Measurements from ENCODE around the gene ARHGAP19.

ARHGAP19 gene

GRCh38 chr10:97336942-97337831 is 44.8 kb upstream of the ARHGAP19 start (continued):
- no peak for TF ChIP-seq SETDB1 (IDR thresholded peaks at IDR 0.05; ENCODE audit: insufficient read length, low read length)

DNA sequence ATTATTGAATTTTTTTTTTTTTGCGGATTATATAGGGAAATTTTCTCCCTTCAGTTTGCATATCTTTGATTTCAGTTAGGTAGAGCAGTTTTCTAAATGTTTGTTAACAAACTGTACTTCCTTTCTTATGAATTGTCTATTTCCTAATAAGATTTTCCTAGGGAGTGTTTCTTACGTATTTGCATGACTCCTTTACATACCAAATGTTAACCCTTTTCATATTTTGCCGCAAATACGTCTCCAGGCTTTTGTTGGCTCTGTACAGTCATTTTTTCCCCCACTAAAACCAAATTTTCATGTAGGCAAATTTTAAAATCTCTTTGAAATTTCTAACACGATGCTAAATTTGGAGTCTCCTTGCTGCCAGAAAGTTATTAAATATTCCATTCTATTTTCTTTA is 44.0 kb upstream of the ARHGAP19 start:
- Histone ChIP-seq H3K4me3 (ENCODE audit: low read depth, low read length) (no peak overlapping the region), H3K27ac (ENCODE audit: extremely low read depth, low read depth, low read length) (no peak overlapping the region), H3K36me3 (ENCODE audit: control insufficient read depth in 2 of 2, insufficient read depth in 1 of 2, low read length in 2 of 2) (peaks cover 0 to under 1% of the 10 kb centered on the region in 2 experiments; a peak in 2 of 3 replicates), H3K9me3 (ENCODE audit: control insufficient read depth, insufficient read depth, low read depth, low read length) (no peaks in the 10 kb centered on the region), H3K4me1 (ENCODE audit: control insufficient read depth, insufficient read depth, low read length) (peaks cover 18% of the 10 kb centered on the region)
- CTCF ChIA-PET, result no interaction called here
- POLR2A ChIA-PET, result interaction anchor here (1.1 kb wide), 1 partner anchor 65 kb away, joined by 3 read pairs; the partner anchor contains the start of gene RRP12
- TF ChIP-seq ZNF571 (tag by site-specific recombination; IDR thresholded peaks at IDR 0.05) (no peak), ZNF174 (tag by site-specific recombination; IDR thresholded peaks at IDR 0.05) (no peak), ZSCAN16 (tag by site-specific recombination; IDR thresholded peaks at IDR 0.05) (no peak), ZNF777 (tag by site-specific recombination; IDR thresholded peaks at IDR 0.05; ENCODE audit: borderline replicate concordance) (no peak)

DNA sequence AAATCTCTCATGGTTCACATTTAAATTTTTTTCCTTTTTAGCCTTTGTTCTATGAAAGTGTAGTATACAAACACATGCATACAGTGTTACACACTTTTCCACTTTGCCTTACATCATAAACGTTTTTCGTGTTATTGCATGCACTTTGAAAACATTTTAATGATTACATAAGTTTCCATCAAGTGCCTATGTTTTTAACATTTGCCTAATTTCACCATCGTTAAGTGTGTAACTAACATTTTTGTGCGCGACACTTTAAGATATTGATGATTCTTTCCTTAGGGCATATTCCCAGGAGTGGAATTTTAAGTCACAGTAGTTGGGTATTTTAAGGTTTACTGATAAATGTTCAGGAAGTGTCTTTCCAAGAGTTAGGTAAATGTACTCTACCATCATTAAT is 43.6 kb upstream of the ARHGAP19 start:
- ChIA-PET POLR2A (no interaction called here), CTCF (no interaction called here)
- TF ChIP-seq, protein P1, sequence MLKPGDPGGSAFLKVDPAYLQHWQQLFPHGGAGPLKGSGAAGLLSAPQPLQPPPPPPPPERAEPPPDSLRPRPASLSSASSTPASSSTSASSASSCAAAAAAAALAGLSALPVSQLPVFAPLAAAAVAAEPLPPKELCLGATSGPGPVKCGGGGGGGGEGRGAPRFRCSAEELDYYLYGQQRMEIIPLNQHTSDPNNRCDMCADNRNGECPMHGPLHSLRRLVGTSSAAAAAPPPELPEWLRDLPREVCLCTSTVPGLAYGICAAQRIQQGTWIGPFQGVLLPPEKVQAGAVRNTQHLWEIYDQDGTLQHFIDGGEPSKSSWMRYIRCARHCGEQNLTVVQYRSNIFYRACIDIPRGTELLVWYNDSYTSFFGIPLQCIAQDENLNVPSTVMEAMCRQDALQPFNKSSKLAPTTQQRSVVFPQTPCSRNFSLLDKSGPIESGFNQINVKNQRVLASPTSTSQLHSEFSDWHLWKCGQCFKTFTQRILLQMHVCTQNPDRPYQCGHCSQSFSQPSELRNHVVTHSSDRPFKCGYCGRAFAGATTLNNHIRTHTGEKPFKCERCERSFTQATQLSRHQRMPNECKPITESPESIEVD (tag by site-specific recombination; IDR thresholded peaks at IDR 0.05), result peak; percentile 80
- TF ChIP-seq ZNF121 (tag by site-specific recombination; IDR thresholded peaks at IDR 0.05), result no peak
- no peak overlapping the region for H3K27ac ChIP-seq (ENCODE audit: extremely low read depth, low read depth, low read length)
- H3K9me3 ChIP-seq (ENCODE audit: control insufficient read depth, insufficient read depth, low read depth, low read length), result no peaks in the 10 kb centered on the region
- H3K4me1 ChIP-seq (ENCODE audit: control insufficient read depth, insufficient read depth, low read length), result peaks cover 18% of the 10 kb centered on the region
- peaks cover 0 to 4% of the 10 kb centered on the region in 2 experiments; a peak in 2 of 3 replicates for H3K36me3 ChIP-seq (ENCODE audit: control insufficient read depth in 2 of 2, insufficient read depth in 1 of 2, low read length in 2 of 2)
- H3K4me3 ChIP-seq (ENCODE audit: low read depth, low read length), result no peak overlapping the region

DNA sequence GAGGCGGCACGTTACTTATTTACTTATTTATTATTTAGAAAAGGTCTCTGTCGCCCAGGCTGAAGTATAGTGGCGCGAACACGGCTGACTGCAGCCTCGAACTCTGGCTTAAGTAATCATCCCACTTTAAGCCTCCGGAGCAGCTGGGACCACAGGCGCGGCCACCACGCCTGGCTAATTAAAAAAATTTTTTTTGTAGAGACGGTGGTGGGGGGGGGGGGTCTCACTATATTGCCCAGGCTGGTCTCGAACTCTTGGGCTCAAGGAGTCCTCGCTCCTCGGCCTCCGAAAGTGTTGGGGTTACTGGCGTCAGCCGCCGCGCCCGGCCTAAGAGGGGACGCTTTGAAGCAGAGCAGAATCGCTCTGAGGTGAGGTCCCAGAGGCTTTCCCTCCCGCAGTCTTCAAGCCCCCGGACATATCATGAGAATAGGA is 42.8 kb upstream of the ARHGAP19 start:
- CTCF ChIA-PET, result no interaction called here
- Histone ChIP-seq H3K4me1 (ENCODE audit: control insufficient read depth, insufficient read depth, low read length) (peaks cover 18% of the 10 kb centered on the region), H3K9me3 (ENCODE audit: control insufficient read depth, insufficient read depth, low read depth, low read length) (no peaks in the 10 kb centered on the region), H3K4me3 (ENCODE audit: low read depth, low read length) (peak overlapping the region; percentile 9; the same call in 1 of the 2 replicates), H3K36me3 (ENCODE audit: control insufficient read depth in 2 of 2, insufficient read depth in 1 of 2, low read length in 2 of 2) (peaks cover 0 to 9% of the 10 kb centered on the region in 2 experiments; a peak in 2 of 3 replicates), H3K27ac (ENCODE audit: extremely low read depth, low read depth, low read length) (peak overlapping the region; percentile 99; the same call in 1 of the 2 replicates)
- no peak for TF ChIP-seq BCL11B (tag by site-specific recombination; IDR thresholded peaks at IDR 0.05; ENCODE audit: low read depth)
- no peak for TF ChIP-seq ZNF548 (tag by site-specific recombination; IDR thresholded peaks at IDR 0.05)
- TF ChIP-seq, protein P2, sequence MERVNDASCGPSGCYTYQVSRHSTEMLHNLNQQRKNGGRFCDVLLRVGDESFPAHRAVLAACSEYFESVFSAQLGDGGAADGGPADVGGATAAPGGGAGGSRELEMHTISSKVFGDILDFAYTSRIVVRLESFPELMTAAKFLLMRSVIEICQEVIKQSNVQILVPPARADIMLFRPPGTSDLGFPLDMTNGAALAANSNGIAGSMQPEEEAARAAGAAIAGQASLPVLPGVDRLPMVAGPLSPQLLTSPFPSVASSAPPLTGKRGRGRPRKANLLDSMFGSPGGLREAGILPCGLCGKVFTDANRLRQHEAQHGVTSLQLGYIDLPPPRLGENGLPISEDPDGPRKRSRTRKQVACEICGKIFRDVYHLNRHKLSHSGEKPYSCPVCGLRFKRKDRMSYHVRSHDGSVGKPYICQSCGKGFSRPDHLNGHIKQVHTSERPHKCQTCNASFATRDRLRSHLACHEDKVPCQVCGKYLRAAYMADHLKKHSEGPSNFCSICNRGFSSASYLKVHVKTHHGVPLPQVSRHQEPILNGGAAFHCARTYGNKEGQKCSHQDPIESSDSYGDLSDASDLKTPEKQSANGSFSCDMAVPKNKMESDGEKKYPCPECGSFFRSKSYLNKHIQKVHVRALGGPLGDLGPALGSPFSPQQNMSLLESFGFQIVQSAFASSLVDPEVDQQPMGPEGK (tag by site-specific recombination; IDR thresholded peaks at IDR 0.05), result no peak
- no peak for TF ChIP-seq ZNF248 (tag by site-specific recombination; IDR thresholded peaks at IDR 0.05)
- TF ChIP-seq, protein P3, sequence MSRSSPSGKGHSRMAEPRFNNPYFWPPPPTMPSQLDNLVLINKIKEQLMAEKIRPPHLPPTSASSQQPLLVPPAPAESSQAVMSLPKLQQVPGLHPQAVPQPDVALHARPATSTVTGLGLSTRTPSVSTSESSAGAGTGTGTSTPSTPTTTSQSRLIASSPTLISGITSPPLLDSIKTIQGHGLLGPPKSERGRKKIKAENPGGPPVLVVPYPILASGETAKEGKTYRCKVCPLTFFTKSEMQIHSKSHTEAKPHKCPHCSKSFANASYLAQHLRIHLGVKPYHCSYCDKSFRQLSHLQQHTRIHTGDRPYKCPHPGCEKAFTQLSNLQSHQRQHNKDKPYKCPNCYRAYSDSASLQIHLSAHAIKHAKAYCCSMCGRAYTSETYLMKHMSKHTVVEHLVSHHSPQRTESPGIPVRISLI (tag by site-specific recombination; IDR thresholded peaks at IDR 0.05), result no peak
- TF ChIP-seq ZNF169 (tag by site-specific recombination; IDR thresholded peaks at IDR 0.05), result no peak
- no peak for TF ChIP-seq ZNF670 (tag by site-specific recombination; IDR thresholded peaks at IDR 0.05; ENCODE audit: low read depth)
- 0 out of 2 replicates have a peak, but pooled peaks have one; percentile 6 for TF ChIP-seq ZNF335 (tag by site-specific recombination; conservative IDR thresholded peaks at IDR 0.05)
- no peak for TF ChIP-seq ZNF174 (tag by site-specific recombination; IDR thresholded peaks at IDR 0.05)
- 0 out of 2 replicates have a peak, but pooled peaks have one; percentile 3 for TF ChIP-seq ZNF394 (tag by site-specific recombination; IDR thresholded peaks at IDR 0.05; ENCODE audit: borderline replicate concordance)
- no peak for TF ChIP-seq ZNF624 (tag by site-specific recombination; IDR thresholded peaks at IDR 0.05)
- TF ChIP-seq ZNF777 (tag by site-specific recombination; IDR thresholded peaks at IDR 0.05; ENCODE audit: borderline replicate concordance), result no peak
- TF ChIP-seq ZNF155 (tag by site-specific recombination; IDR thresholded peaks at IDR 0.05), result no peak
- POLR2A ChIA-PET, result no interaction called here
